Breast epithelium (tissue), 4 donors: ENCODE measurements around the gene CPSF3. TPM values are rescaled to one million over a fixed set of nuclear protein-coding genes. Genes with fewer than 3 reads are reported as not detected.

Source experiments
- DNase-seq, 2 donors: peaks; one replicate each; pipeline ENCODE4 v3.0.0-alpha.2; 2019; ENCODE audit warnings: low spot score in 2 of 2
- H3K27ac ChIP-seq, 2 donors: fragments of 200-600 bp; sonication (generic) in 1 of 2; one replicate each; pipeline ENCODE4 v1.5.1; 2016 to 2019; ENCODE audit warnings: mild to moderate bottlenecking in 1 of 2
- H3K27me3 ChIP-seq, 2 donors: fragments of 200-600 bp; sonication (generic) in 1 of 2; one replicate each; pipeline versions ENCODE4 v1.5.1 to v1.6.0; 2017 to 2019; ENCODE audit warnings: control low read depth in 1 of 2, mild to moderate bottlenecking in 1 of 2
- H3K36me3 ChIP-seq: fragments of 200-600 bp; one replicate; pipeline ENCODE4 v1.5.1; 2019
- H3K4me1 ChIP-seq, 2 donors: fragments of 200-600 bp; sonication (generic); one replicate each; pipeline ENCODE4 v1.5.1; 2016 to 2019; ENCODE audit warnings: control low read depth in 1 of 2
- H3K4me3 ChIP-seq, 3 donors: fragments of 200-600 bp; sonication (generic); 1 replicate in 2 of 3; 2 replicates in 1 of 3; pipeline ENCODE4 v1.5.1; 2016 to 2019; ENCODE audit warnings: mild to moderate bottlenecking in 3 of 3, moderate library complexity in 2 of 3
- H3K9me3 ChIP-seq, 2 donors: fragments of 200-600 bp; sonication (generic) in 1 of 2; one replicate each; pipeline ENCODE4 v1.5.1; 2016 to 2019; ENCODE audit warnings: control low read depth in 1 of 2
- POLR2A ChIP-seq: fragments of 450-650 bp; IDR thresholded peaks from one replicate; pipeline ENCODE4 v1.6.1; 2016; ENCODE audit warnings: antibody characterized with exemption, mild to moderate bottlenecking, moderate library complexity
- POLR2AphosphoS5 ChIP-seq, 3 donors: sonication (generic); formaldehyde crosslinking; IDR thresholded peaks; one replicate each; pipeline ENCODE4 v1.6.1; 2017; ENCODE audit warnings: antibody characterized with exemption in 3 of 3
- intact Hi-C: fragments of 100-400 bp; cut with DNase I; formaldehyde crosslinking; loops from one replicate; pipeline ENCODE4 v1.15.1; 2023; ENCODE audit warnings: low total_unique reads
- total RNA-seq, 3 donors: library from RNA; depleted of rRNA; stranded (reverse); fragments of >200 nt; gene quantifications; one replicate each; pipeline ENCODE4 v1.1.0, GENCODE V29; 2016
- TF ChIP-seq, protein P1 (sequence below), 3 donors: fragments of 450-650 bp; IDR thresholded peaks; one replicate each; pipeline ENCODE4 v1.5.1; 2016 to 2017; ENCODE audit warnings: antibody characterized with exemption in 3 of 3, mild to moderate bottlenecking in 3 of 3, moderate library complexity in 3 of 3

Gene CPSF3
- total RNA-seq, 3 donors from 2014 or later, result 18.1 to 26.2 (median 23.1) TPM

DNA sequence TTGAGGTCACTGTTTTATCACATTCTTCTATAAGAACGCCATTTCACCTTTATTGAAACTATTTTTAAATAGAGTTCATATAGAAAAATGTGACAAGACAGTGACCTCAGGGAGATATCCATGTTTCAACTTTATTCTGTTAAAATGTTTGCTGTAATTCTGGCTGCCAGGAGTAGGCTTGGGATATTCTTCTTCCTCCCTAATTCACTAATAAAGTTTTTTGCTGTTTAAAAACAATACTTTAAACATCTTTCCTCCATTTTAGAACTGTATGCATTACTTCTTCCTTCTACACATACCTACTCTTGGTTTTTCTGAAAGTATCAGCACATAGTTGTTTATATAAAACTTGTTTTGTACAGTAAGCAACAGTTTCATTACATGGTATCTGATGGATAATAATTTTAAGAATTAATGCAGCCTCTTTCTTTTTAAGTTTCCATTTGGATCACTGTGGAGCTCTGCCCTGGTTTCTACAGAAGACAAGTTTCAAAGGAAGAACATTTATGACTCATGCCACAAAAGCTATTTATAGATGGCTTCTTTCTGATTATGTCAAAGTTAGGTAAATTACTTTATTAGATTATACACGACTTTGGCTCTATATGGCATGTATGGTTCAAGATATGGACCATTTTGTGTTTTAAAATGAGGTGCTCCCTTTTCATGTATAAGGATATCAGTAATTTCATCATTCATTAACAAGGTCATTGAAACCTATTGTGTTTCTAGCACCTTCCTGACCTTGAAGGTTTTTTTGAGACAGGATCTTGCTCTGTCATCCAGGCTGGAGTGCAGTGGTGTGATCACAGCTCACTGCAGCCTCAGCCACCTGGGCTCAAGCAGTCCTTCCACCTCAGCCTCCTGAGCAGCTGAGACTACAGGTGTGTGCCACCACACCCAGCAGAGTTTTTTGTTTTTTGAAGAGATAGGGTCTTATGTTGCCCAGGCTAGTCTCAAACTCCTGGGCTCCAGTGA is 7.2 kb downstream of the CPSF3 start:
- H3K36me3 ChIP-seq, result no peaks in the 10 kb centered on the region
- no peaks in the 10 kb centered on the region for H3K9me3 ChIP-seq
- no peak overlapping the region for H3K27ac ChIP-seq
- no peak overlapping the region for H3K4me3 ChIP-seq
- intact Hi-C loops, result no loop called here
- no peaks in the 10 kb centered on the region for H3K4me1 ChIP-seq
- no peak for DNase-seq
- TF ChIP-seq POLR2A (no peak), POLR2AphosphoS5 (IDR thresholded peaks at IDR 0.05) (no peak)
- TF ChIP-seq, protein P1, sequence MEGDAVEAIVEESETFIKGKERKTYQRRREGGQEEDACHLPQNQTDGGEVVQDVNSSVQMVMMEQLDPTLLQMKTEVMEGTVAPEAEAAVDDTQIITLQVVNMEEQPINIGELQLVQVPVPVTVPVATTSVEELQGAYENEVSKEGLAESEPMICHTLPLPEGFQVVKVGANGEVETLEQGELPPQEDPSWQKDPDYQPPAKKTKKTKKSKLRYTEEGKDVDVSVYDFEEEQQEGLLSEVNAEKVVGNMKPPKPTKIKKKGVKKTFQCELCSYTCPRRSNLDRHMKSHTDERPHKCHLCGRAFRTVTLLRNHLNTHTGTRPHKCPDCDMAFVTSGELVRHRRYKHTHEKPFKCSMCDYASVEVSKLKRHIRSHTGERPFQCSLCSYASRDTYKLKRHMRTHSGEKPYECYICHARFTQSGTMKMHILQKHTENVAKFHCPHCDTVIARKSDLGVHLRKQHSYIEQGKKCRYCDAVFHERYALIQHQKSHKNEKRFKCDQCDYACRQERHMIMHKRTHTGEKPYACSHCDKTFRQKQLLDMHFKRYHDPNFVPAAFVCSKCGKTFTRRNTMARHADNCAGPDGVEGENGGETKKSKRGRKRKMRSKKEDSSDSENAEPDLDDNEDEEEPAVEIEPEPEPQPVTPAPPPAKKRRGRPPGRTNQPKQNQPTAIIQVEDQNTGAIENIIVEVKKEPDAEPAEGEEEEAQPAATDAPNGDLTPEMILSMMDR (IDR thresholded peaks at IDR 0.05), result no peak
- no peaks in the 10 kb centered on the region for H3K27me3 ChIP-seq

DNA sequence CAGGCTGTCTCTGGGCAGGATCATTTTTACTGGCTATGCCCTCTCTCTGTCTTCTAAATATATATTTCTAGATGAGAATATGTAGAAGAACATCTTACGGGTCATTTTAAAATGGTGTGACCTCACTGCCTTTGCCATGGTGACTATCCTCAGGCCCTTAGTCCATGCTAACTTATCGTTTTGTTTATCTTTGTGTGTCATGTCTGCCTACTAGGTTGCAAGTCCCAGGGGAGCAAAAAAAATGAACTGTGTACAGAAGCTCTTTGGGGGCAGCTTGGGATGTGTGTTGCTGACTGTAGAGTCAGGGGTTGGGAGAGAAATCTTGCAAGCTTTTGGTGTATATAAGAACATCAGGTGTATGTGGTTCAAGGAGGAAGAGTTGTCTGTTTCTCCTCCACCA is 11.0 kb downstream of the CPSF3 start:
- Histone ChIP-seq H3K27me3 (no peaks in the 10 kb centered on the region), H3K36me3 (no peaks in the 10 kb centered on the region), H3K4me1 (no peaks in the 10 kb centered on the region), H3K4me3 (no peak overlapping the region), H3K27ac (no peak overlapping the region), H3K9me3 (no peaks in the 10 kb centered on the region)
- TF ChIP-seq, protein P1 (IDR thresholded peaks at IDR 0.05), result no peak
- TF ChIP-seq POLR2AphosphoS5 (IDR thresholded peaks at IDR 0.05) (no peak), POLR2A (no peak)
- DNase-seq, result no peak
- intact Hi-C loops, result no loop called here

DNA sequence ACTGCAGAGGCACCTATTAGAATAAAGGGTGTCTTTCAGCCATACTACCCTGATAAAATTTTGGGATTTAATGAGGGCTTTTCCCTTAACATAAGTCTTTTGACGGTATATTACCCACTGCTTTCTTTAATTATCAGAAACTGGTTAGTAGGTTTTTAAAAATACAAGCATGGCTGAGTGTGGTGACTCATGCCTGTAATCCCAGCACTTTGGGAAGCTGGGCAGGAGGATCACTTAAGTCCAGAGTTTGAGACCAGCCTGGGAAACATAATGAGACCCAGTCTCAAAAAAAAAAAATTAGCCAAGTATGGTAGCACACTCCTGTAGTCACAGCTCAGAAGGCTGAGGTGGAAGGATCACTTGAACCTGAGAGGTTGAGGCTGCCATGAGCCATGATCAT is 16.1 kb downstream of the CPSF3 start:
- Histone ChIP-seq H3K4me1 (no peaks in the 10 kb centered on the region), H3K27me3 (no peaks in the 10 kb centered on the region), H3K9me3 (no peaks in the 10 kb centered on the region), H3K36me3 (peaks cover 10% of the 10 kb centered on the region), H3K4me3 (no peak overlapping the region), H3K27ac (no peak overlapping the region)
- TF ChIP-seq, protein P1 (IDR thresholded peaks at IDR 0.05), result no peak
- TF ChIP-seq POLR2AphosphoS5 (IDR thresholded peaks at IDR 0.05) (no peak), POLR2A (no peak)
- DNase-seq, result no peak
- intact Hi-C loops, result no loop called here

DNA sequence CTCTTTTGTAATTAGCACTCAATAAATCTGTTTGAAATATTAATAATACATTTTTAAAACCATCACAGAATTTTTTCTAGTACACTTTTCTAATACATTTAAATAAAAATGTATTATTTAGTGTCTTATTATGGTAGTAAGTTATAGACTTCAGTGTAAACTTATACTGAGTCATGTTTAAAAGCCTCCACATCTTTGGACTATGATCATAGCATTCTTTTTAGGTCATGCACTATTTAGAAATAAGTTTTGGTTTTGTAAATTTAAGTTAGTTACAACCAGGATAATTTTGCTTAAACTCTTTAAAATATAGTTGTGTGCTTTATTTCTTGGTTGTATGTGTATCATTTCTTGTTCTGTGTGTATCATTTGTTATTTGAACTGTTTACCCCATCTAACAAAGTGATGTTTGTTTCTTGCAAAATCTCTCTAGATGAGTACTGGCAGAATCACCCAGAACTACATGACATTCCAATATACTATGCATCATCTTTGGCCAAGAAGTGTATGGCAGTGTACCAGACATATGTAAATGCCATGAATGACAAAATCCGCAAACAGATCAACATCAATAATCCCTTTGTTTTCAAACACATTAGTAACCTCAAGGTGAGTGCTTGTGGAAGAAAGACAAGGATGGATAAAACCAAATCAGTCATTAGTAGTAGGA is 16.7 kb downstream of the CPSF3 start:
- TF ChIP-seq POLR2AphosphoS5 (IDR thresholded peaks at IDR 0.05) (no peak), POLR2A (no peak)
- TF ChIP-seq, protein P1 (IDR thresholded peaks at IDR 0.05), result no peak
- no peaks in the 10 kb centered on the region for H3K27me3 ChIP-seq
- intact Hi-C loops, result no loop called here
- H3K4me3 ChIP-seq, result no peak overlapping the region
- no peak for DNase-seq
- no peak overlapping the region for H3K27ac ChIP-seq
- H3K9me3 ChIP-seq, result no peaks in the 10 kb centered on the region
- H3K4me1 ChIP-seq, result no peaks in the 10 kb centered on the region
- peaks cover 10% of the 10 kb centered on the region for H3K36me3 ChIP-seq

DNA sequence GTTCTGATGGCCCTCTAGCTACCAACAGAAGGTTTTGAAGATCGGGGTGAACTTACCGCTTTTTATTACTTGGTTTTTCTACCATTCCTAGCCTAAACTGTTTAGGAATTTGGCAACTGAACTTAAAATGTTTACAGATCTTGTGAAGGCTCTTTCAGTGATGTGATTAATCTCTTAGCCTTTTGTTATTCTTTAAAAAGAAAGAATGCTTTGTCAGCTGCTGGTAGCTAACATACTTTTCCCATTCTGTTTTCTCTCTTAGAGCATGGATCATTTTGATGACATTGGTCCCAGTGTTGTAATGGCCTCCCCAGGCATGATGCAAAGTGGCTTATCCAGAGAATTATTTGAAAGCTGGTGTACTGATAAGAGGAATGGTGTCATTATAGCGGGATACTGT is 18.1 kb downstream of the CPSF3 start:
- no peak overlapping the region for H3K4me3 ChIP-seq
- H3K27ac ChIP-seq, result no peak overlapping the region
- intact Hi-C loops, result no loop called here
- peaks cover 10% of the 10 kb centered on the region for H3K36me3 ChIP-seq
- TF ChIP-seq POLR2AphosphoS5 (IDR thresholded peaks at IDR 0.05) (no peak), POLR2A (no peak)
- H3K9me3 ChIP-seq, result no peaks in the 10 kb centered on the region
- H3K4me1 ChIP-seq, result no peaks in the 10 kb centered on the region
- DNase-seq, result no peak
- no peaks in the 10 kb centered on the region for H3K27me3 ChIP-seq
